H9 (cell line): ENCODE results near the gene AXIN2. TPM values are rescaled to one million over a fixed set of nuclear protein-coding genes. Genes with fewer than 3 reads are reported as not detected.

Experiments used
- DNase-seq: peaks from one replicate; pipeline ENCODE4 v3.0.0-alpha.2; 2017
- H2AFZ ChIP-seq: one replicate; pipeline ENCODE4 v1.6.1; 2013; ENCODE audit warnings: mild to moderate bottlenecking, low read length, control low read depth, moderate library complexity
- H2AK5ac ChIP-seq: 2 replicates; pipeline ENCODE4 v1.6.1; 2013; ENCODE audit warnings: low read length, control low read depth, mixed read lengths; ENCODE audit not compliant: insufficient read length
- H2BK120ac ChIP-seq: one replicate; pipeline ENCODE4 v1.6.1; 2013; ENCODE audit warnings: low read depth, mild to moderate bottlenecking, low read length, control low read depth, inconsistent platforms; ENCODE audit not compliant: poor library complexity, severe bottlenecking
- H2BK12ac ChIP-seq: 2 replicates; pipeline ENCODE4 v1.6.1; 2013; ENCODE audit warnings: low read length, control low read depth, mixed read lengths, low read depth; ENCODE audit not compliant: insufficient read length
- H2BK15ac ChIP-seq: 2 replicates; pipeline ENCODE4 v1.6.1; 2013; ENCODE audit warnings: low read depth, low read length, control low read depth
- H2BK20ac ChIP-seq: one replicate; pipeline ENCODE4 v1.6.1; 2013; ENCODE audit warnings: low read depth, mild to moderate bottlenecking, low read length, control low read depth, inconsistent platforms; ENCODE audit not compliant: poor library complexity, severe bottlenecking
- H2BK5ac ChIP-seq: 2 replicates; pipeline ENCODE4 v1.6.1; 2013; ENCODE audit warnings: low read length, control low read depth, mixed read lengths; ENCODE audit not compliant: insufficient read length
- H3K14ac ChIP-seq: 2 replicates; pipeline ENCODE4 v1.6.1; 2013; ENCODE audit warnings: low read length, control low read depth; ENCODE audit not compliant: insufficient read depth
- H3K18ac ChIP-seq: 2 replicates; pipeline ENCODE4 v1.6.1; 2013; ENCODE audit warnings: low read depth, mild to moderate bottlenecking, mixed read lengths, low read length, control low read depth; ENCODE audit not compliant: insufficient read length
- H3K23ac ChIP-seq: 2 replicates; pipeline ENCODE4 v1.6.1; 2013; ENCODE audit warnings: low read length, control low read depth, mixed read lengths, low read depth; ENCODE audit not compliant: insufficient read length
- H3K23me2 ChIP-seq: 2 replicates; pipeline ENCODE4 v1.6.1; 2013; ENCODE audit warnings: low read depth, mild to moderate bottlenecking, mixed read lengths, low read length, control low read depth; ENCODE audit not compliant: insufficient read length, poor library complexity, severe bottlenecking
- H3K27ac ChIP-seq: 2 replicates; pipeline ENCODE4 v1.5.1; 2013; ENCODE audit warnings: low read length, control low read depth, mixed read lengths, low read depth; ENCODE audit not compliant: insufficient read length
- H3K27me3 ChIP-seq: 2 replicates; pipeline ENCODE4 v1.6.1; 2013; ENCODE audit warnings: low read length, control low read depth, inconsistent platforms; ENCODE audit not compliant: insufficient read depth
- H3K4ac ChIP-seq: 2 replicates; pipeline ENCODE4 v1.6.1; 2013; ENCODE audit warnings: low read depth, mild to moderate bottlenecking, control low read depth, inconsistent platforms, low read length, moderate library complexity
- H3K4me1 ChIP-seq: 2 replicates; pipeline ENCODE4 v1.6.1; 2013; ENCODE audit warnings: low read length, control low read depth, inconsistent platforms; ENCODE audit not compliant: insufficient read depth
- H3K4me2 ChIP-seq: 2 replicates; pipeline ENCODE4 v1.6.1; 2013; ENCODE audit warnings: low read length, control low read depth, mixed read lengths; ENCODE audit not compliant: insufficient read length, insufficient read depth
- H3K56ac ChIP-seq: 2 replicates; pipeline ENCODE4 v1.6.1; 2013; ENCODE audit warnings: low read depth, mild to moderate bottlenecking, mixed read lengths, low read length, control low read depth; ENCODE audit not compliant: insufficient read length
- H3K79me1 ChIP-seq: 2 replicates; pipeline ENCODE4 v1.6.1; 2013; ENCODE audit warnings: low read depth, mild to moderate bottlenecking, moderate library complexity, low read length, control low read depth, inconsistent platforms; ENCODE audit not compliant: insufficient read depth, poor library complexity, severe bottlenecking
- H3K79me2 ChIP-seq: 2 replicates; pipeline ENCODE4 v1.6.1; 2013; ENCODE audit warnings: low read length, control low read depth, inconsistent platforms; ENCODE audit not compliant: insufficient read depth
- H3K9ac ChIP-seq: 2 replicates; pipeline ENCODE4 v1.6.1; 2013; ENCODE audit warnings: low read length, control low read depth, mixed read lengths; ENCODE audit not compliant: insufficient read length; ENCODE audit errors: extremely low read depth
- H3K9me3 ChIP-seq: one replicate; pipeline ENCODE4 v1.6.1; 2013; ENCODE audit warnings: low read depth, low read length, inconsistent platforms; ENCODE audit not compliant: control insufficient read depth
- H3T11ph ChIP-seq: one replicate; pipeline ENCODE4 v1.6.1; 2013; ENCODE audit warnings: mild to moderate bottlenecking, low read length, control low read depth, inconsistent platforms
- H4K20me1 ChIP-seq: one replicate; pipeline ENCODE4 v1.6.1; 2013; ENCODE audit not compliant: control insufficient read depth, insufficient read length, insufficient read depth
- H4K5ac ChIP-seq: 2 replicates; pipeline ENCODE4 v1.6.1; 2013; ENCODE audit warnings: low read depth, mild to moderate bottlenecking, mixed read lengths, low read length, control low read depth; ENCODE audit not compliant: insufficient read length
- H4K8ac ChIP-seq: replicated peaks from 2 replicates; pipeline ENCODE4 v1.6.1; 2013; ENCODE audit warnings: low read length, control low read depth, mixed read lengths, low read depth; ENCODE audit not compliant: insufficient read length
- H4K91ac ChIP-seq: 2 replicates; pipeline ENCODE4 v1.6.1; 2013; ENCODE audit warnings: low read depth, mild to moderate bottlenecking, moderate library complexity, mixed read lengths, low read length, control low read depth; ENCODE audit not compliant: insufficient read length
- H3K27ac Mint-ChIP-seq, 3 experiments: 2 replicates in 2 of 3; 3 replicates in 1 of 3; pipeline ENCODE4 v1.8.0; 2020 to 2021; ENCODE audit warnings: mixed read lengths in 3 of 3, mild to moderate bottlenecking in 1 of 3, moderate library complexity in 1 of 3
- H3K27me3 Mint-ChIP-seq: 2 replicates; pipeline ENCODE4 v1.8.0; 2021; ENCODE audit warnings: low read depth, mild to moderate bottlenecking, moderate library complexity, mixed read lengths
- H3K36me3 Mint-ChIP-seq, 3 experiments: 2 replicates in 2 of 3; 3 replicates in 1 of 3; pipeline ENCODE4 v1.8.0; 2020 to 2021; ENCODE audit warnings: low read depth in 3 of 3, mixed read lengths in 3 of 3; ENCODE audit not compliant: insufficient read depth in 1 of 3
- H3K4me1 Mint-ChIP-seq, 2 experiments: 2 replicates each; pipeline ENCODE4 v1.8.0; 2020; ENCODE audit warnings: mixed read lengths in 2 of 2
- H3K4me3 Mint-ChIP-seq, 2 experiments: 2 replicates in 1 of 2; 3 replicates in 1 of 2; pipeline ENCODE4 v1.8.0; 2020 to 2021; ENCODE audit warnings: mild to moderate bottlenecking in 2 of 2, mixed read lengths in 2 of 2, moderate library complexity in 1 of 2
- H3K9me3 Mint-ChIP-seq, 2 experiments: 2 replicates in 1 of 2; 3 replicates in 1 of 2; pipeline ENCODE4 v1.8.0; 2020; ENCODE audit warnings: mild to moderate bottlenecking in 2 of 2, mixed read lengths in 2 of 2, moderate library complexity in 1 of 2
- WGBS: extraction: QIAGEN DNeasy Blood & Tissue Kit; methylation state at CpG from one replicate; pipeline ENCODE4 v1.1.7; 2013; ENCODE audit warnings: missing lambda C conversion rate, low lambda C conversion rate, mixed read lengths; ENCODE audit not compliant: insufficient read length; ENCODE audit errors: extremely low coverage; 5-methylcytosine and 5-hydroxymethylcytosine counted together
- total RNA-seq: library from RNA; stranded (reverse); gene quantifications from 2 replicates; pipeline ENCODE4 v1.2.1, GENCODE V29; 2021
- TF ChIP-seq, protein P1 (sequence below): fragments of 200-600 bp; sonication (generic); conservative IDR thresholded peaks from 3 replicates; pipeline ENCODE4 v1.8.0; 2021; ENCODE audit warnings: antibody characterized with exemption, mild to moderate bottlenecking

AXIN2 gene
- total RNA-seq, 1 experiment from 2014 or later, result 35.0 TPM

GRCh38 chr17:65539630-65540266 lies 21.7 kb downstream of the AXIN2 start:
- no peak overlapping the region for H3K56ac ChIP-seq
- Mint-ChIP-seq H3K27me3 (no peaks in the 10 kb centered on the region), H3K4me3 (no peak overlapping the region), H3K27ac (peak overlapping the region in 2 of 3 experiments; percentile 67 to 86; a peak in 2 of 7 replicates), H3K4me1 (peaks cover 36 to 49% of the 10 kb centered on the region in 2 experiments), H3K9me3 (no peaks in the 10 kb centered on the region; a peak in 1 of 5 replicates), H3K36me3 (peaks cover 37 to 86% (median 72%) of the 10 kb centered on the region in 3 experiments)
- no peak for DNase-seq
- no peak overlapping the region for H2AK5ac ChIP-seq
- no peak overlapping the region for H3K18ac ChIP-seq
- no CpG with 5 or more reads among the region's 2 CpGs for WGBS
- no peak overlapping the region for H3K23ac ChIP-seq
- H3K79me1 ChIP-seq, result peaks cover 3% of the 10 kb centered on the region
- no peak overlapping the region for H2BK120ac ChIP-seq
- no peak overlapping the region for H3K14ac ChIP-seq
- H3K9ac ChIP-seq, result no peak overlapping the region
- H3K23me2 ChIP-seq, result no peaks in the 10 kb centered on the region
- no peak overlapping the region for H4K91ac ChIP-seq
- no peak overlapping the region for H2BK15ac ChIP-seq
- no peaks in the 10 kb centered on the region for H3K27me3 ChIP-seq
- H2BK12ac ChIP-seq, result no peak overlapping the region
- no peaks in the 10 kb centered on the region for H4K20me1 ChIP-seq
- H2BK5ac ChIP-seq, result no peak overlapping the region
- H3K79me2 ChIP-seq, result peaks cover 10% of the 10 kb centered on the region; the same call in 1 of the 2 replicates
- no peak overlapping the region for H3K4ac ChIP-seq
- no peaks in the 10 kb centered on the region for H3K9me3 ChIP-seq
- no peak overlapping the region for H2AFZ ChIP-seq
- no peak overlapping the region for H3T11ph ChIP-seq
- no peak overlapping the region for H4K5ac ChIP-seq
- no peak overlapping the region for H3K4me2 ChIP-seq
- H4K8ac ChIP-seq, result no peak overlapping the region
- H3K27ac ChIP-seq, result no peak overlapping the region
- H3K4me1 ChIP-seq, result peaks cover 16% of the 10 kb centered on the region; the same call in 1 of the 2 replicates
- no peak overlapping the region for H2BK20ac ChIP-seq
- TF ChIP-seq, protein P1, sequence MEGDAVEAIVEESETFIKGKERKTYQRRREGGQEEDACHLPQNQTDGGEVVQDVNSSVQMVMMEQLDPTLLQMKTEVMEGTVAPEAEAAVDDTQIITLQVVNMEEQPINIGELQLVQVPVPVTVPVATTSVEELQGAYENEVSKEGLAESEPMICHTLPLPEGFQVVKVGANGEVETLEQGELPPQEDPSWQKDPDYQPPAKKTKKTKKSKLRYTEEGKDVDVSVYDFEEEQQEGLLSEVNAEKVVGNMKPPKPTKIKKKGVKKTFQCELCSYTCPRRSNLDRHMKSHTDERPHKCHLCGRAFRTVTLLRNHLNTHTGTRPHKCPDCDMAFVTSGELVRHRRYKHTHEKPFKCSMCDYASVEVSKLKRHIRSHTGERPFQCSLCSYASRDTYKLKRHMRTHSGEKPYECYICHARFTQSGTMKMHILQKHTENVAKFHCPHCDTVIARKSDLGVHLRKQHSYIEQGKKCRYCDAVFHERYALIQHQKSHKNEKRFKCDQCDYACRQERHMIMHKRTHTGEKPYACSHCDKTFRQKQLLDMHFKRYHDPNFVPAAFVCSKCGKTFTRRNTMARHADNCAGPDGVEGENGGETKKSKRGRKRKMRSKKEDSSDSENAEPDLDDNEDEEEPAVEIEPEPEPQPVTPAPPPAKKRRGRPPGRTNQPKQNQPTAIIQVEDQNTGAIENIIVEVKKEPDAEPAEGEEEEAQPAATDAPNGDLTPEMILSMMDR, result no peak
